ENCODE results near the gene BIN2.

GRCh38 chr12:51262758-51263177 lies 61.2 kb downstream of the BIN2 start:
- TF ChIP-seq CTCF (conservative IDR thresholded peaks at IDR 0.05; ENCODE audit: low read length) = peak; percentile 76
- no peak for TF ChIP-seq EZH2phosphoT487 (IDR thresholded peaks at IDR 0.05; ENCODE audit: borderline replicate concordance, low read depth, low read length)
